ENCODE results near the gene IKBIP.

IKBIP gene

DNA sequence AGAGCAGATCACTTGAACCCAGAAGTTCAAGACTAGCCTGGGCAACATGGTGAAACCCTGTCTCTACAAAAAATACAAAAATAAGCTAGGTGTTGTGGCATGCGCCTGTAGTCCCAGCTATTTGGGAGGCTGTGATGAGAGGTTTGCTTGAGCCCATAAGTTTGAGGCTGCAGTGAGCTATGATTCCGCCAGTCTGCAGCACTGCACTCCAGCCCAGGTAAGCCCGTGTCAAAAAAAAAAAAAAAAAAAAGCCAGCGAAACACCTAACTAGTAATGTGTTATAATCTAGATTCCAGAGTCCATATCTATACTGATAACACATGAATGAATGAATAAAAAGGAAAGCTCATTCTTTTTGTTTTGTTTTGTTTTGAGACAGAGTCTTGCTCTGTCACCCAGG, 69.6 kb downstream of the IKBIP start:
- H3K27ac ChIP-seq, result no peak overlapping the region
- no peak for TF ChIP-seq CTCF (IDR thresholded peaks at IDR 0.05)
- H3K9me3 ChIP-seq, result no peaks in the 10 kb centered on the region
- no peaks in the 10 kb centered on the region for H3K4me1 ChIP-seq (ENCODE audit: control insufficient read depth in 1 of 2, insufficient read depth in 1 of 2, low read depth in 1 of 2, low read length in 1 of 2)
- no peaks in the 10 kb centered on the region for H3K27me3 ChIP-seq
- no peaks in the 10 kb centered on the region for H3K36me3 ChIP-seq
- H3K4me3 ChIP-seq (ENCODE audit: low read depth in 1 of 2, low read length in 1 of 2), result no peak overlapping the region

Data from neutrophil (primary cell).